CD8-positive, alpha-beta memory T cell (primary cell): ENCODE data around the gene DNAJC16. TPM values are rescaled to one million over a fixed set of nuclear protein-coding genes. Genes with fewer than 3 reads are reported as not detected.

ENCODE experiments used
- CTCF ChIA-PET: fragments of 350-600 bp; sonication (Branson Sonifier 250); formaldehyde crosslinking; loops from one replicate; lab custom pipeline; 2021; ENCODE audit warnings: antibody characterized with exemption; lab: Charles Lee
- POLR2A ChIA-PET: fragments of 350-600 bp; sonication (Branson Sonifier 250); formaldehyde crosslinking; loops from one replicate; lab custom pipeline; 2021; ENCODE audit warnings: antibody characterized with exemption; lab: Charles Lee
- DNase-seq, 5 donors: peaks; one replicate each; pipeline versions ENCODE4 v3.0.0 to v3.0.0-alpha.2; 2020 to 2022; ENCODE audit warnings: mixed read lengths in 1 of 5
- H3K27ac ChIP-seq: one replicate; pipeline ENCODE4 v1.7.0; 2013; ENCODE audit warnings: low read depth, mild to moderate bottlenecking, low read length, moderate library complexity
- H3K27me3 ChIP-seq: 2 replicates; pipeline ENCODE4 v1.7.0; 2013; ENCODE audit warnings: low read length, mild to moderate bottlenecking; ENCODE audit not compliant: insufficient read depth, poor library complexity, severe bottlenecking
- H3K36me3 ChIP-seq: 2 replicates; pipeline ENCODE4 v1.7.0; 2013; ENCODE audit warnings: mild to moderate bottlenecking, low read length, moderate library complexity; ENCODE audit not compliant: insufficient read depth
- H3K4me1 ChIP-seq: 2 replicates; pipeline ENCODE4 v1.7.0; 2013; ENCODE audit warnings: mild to moderate bottlenecking, low read length, moderate library complexity; ENCODE audit not compliant: insufficient read depth
- H3K4me3 ChIP-seq: 2 replicates; pipeline ENCODE4 v1.7.0; 2013; ENCODE audit warnings: mild to moderate bottlenecking, low read length
- H3K9me3 ChIP-seq: 2 replicates; pipeline ENCODE4 v1.7.0; 2013; ENCODE audit warnings: mild to moderate bottlenecking, low read length
- H3K27ac Mint-ChIP-seq, 8 donors: one replicate each; pipeline ENCODE4 v1.8.0; 2020 to 2021; ENCODE audit warnings: mixed read lengths in 8 of 8, mild to moderate bottlenecking in 6 of 8, inconsistent platforms in 3 of 8, moderate library complexity in 3 of 8
- H3K27me3 Mint-ChIP-seq, 2 donors: one replicate each; pipeline ENCODE4 v1.8.0; 2020 to 2021; ENCODE audit warnings: mixed read lengths in 2 of 2, mild to moderate bottlenecking in 1 of 2, moderate library complexity in 1 of 2
- H3K36me3 Mint-ChIP-seq, 3 donors: one replicate each; pipeline ENCODE4 v1.8.0; 2020 to 2021; ENCODE audit warnings: mixed read lengths in 3 of 3, inconsistent platforms in 1 of 3, mild to moderate bottlenecking in 1 of 3
- H3K4me1 Mint-ChIP-seq, 3 donors: one replicate each; pipeline ENCODE4 v1.8.0; 2020 to 2021; ENCODE audit warnings: mixed read lengths in 3 of 3, inconsistent platforms in 1 of 3, mild to moderate bottlenecking in 1 of 3
- H3K4me3 Mint-ChIP-seq, 7 donors: one replicate each; pipeline ENCODE4 v1.8.0; 2020 to 2021; ENCODE audit warnings: mixed read lengths in 7 of 7, mild to moderate bottlenecking in 6 of 7, moderate library complexity in 4 of 7, inconsistent platforms in 2 of 7
- H3K9me3 Mint-ChIP-seq, 5 donors: one replicate each; pipeline ENCODE4 v1.8.0; 2020 to 2022; ENCODE audit warnings: mixed read lengths in 5 of 5, mild to moderate bottlenecking in 3 of 5, moderate library complexity in 2 of 5, inconsistent platforms in 1 of 5
- polyA plus RNA-seq: library from polyadenylated mRNA; unstranded; fragments of 300-500 nt; fragmentation: Illumina TruSeq; gene quantifications from one replicate; pipeline ENCODE4 v1.2.3, GENCODE V29; 2021
- total RNA-seq, 2 experiments: library from RNA; stranded (reverse); gene quantifications; one replicate each; pipeline ENCODE4 v1.2.3, GENCODE V29; 2021

The DNAJC16 gene
- total and polyA plus RNA-seq, 3 experiments from 2014 or later: 9.1 to 22.0 (median 19.4) TPM

- H3K27me3 Mint-ChIP-seq: no peaks in the 10 kb centered on the region
- CTCF ChIA-PET: no interaction called here
- H3K36me3 Mint-ChIP-seq: peaks cover 11 to 80% (median 30%) of the 10 kb centered on the region in 3 donors
- POLR2A ChIA-PET: no interaction called here
- no peak overlapping the region for H3K27ac Mint-ChIP-seq
- Histone ChIP-seq H3K4me1 (no peaks in the 10 kb centered on the region), H3K27ac (no peak overlapping the region), H3K27me3 (no peaks in the 10 kb centered on the region), H3K9me3 (no peaks in the 10 kb centered on the region), H3K36me3 (peaks cover 18% of the 10 kb centered on the region), H3K4me3 (no peak overlapping the region)
- H3K4me1 Mint-ChIP-seq: no peaks in the 10 kb centered on the region
- DNase-seq: no peak
- no peaks in the 10 kb centered on the region for H3K9me3 Mint-ChIP-seq
- H3K4me3 Mint-ChIP-seq: no peak overlapping the region
These were observed 20.0 kb downstream of the DNAJC16 start for GRCh38 chr1:15546641-15547040.

DNA sequence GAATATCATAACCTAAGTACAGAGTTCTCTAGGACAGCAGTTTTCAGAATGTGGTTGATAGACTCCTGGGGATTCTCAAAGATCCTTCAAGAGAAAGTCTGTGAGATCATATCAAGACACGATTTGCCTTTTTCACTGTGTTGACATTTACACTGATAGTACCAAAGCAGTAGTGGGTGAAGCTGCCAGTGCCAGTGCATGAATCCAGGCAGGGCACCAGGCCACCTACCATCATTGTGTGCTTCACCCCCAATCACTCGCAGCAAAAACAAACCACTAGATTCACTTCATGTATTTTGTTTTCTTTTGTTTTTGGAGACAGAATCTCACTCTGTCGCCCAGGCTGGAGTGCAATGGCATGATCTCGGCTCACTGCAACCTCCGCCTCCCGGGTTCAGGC is 23.9 kb downstream of the DNAJC16 start:
- Mint-ChIP-seq H3K4me1 (peaks cover 0 to 4% (median 1%) of the 10 kb centered on the region in 3 donors), H3K9me3 (no peaks in the 10 kb centered on the region), H3K4me3 (no peak overlapping the region), H3K27me3 (no peaks in the 10 kb centered on the region), H3K27ac (peak overlapping the region in 3 of 8 donors; percentile 5 to 48 (median 31)), H3K36me3 (peaks cover 6 to 52% (median 15%) of the 10 kb centered on the region in 3 donors)
- DNase-seq: no peak
- H3K9me3 ChIP-seq: no peaks in the 10 kb centered on the region
- CTCF ChIA-PET: no interaction called here
- no peaks in the 10 kb centered on the region for H3K4me1 ChIP-seq
- POLR2A ChIA-PET: no interaction called here
- no peaks in the 10 kb centered on the region for H3K27me3 ChIP-seq
- H3K27ac ChIP-seq: no peak overlapping the region
- peaks cover 14% of the 10 kb centered on the region for H3K36me3 ChIP-seq
- H3K4me3 ChIP-seq: no peak overlapping the region

DNA sequence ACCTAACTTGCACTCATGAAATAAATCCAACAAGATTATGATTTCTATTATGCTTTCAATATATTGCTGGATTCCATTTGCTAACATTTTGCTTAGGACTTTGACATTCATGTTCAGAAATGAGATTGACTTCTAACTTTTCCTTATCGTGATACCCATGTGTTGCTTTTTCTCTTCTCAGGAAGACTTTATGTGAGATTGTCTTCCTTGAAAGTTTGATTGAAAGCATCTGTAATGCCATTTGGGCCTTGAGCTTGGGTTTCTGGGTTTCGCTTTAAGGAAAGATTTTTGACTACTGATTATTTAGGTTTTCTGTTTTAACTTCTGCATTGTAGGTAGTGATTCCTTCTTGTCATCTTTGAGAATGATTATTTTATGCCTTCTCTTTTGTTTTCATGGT is 30.4 kb downstream of the DNAJC16 start:
- H3K4me1 ChIP-seq: no peaks in the 10 kb centered on the region
- ChIA-PET POLR2A (no interaction called here), CTCF (no interaction called here)
- Mint-ChIP-seq H3K4me1 (peaks cover 0 to 4% (median 1%) of the 10 kb centered on the region in 3 donors), H3K36me3 (peaks cover 4 to 42% (median 5%) of the 10 kb centered on the region in 3 donors), H3K27ac (peak overlapping the region in 1 of 8 donors; percentile 39), H3K27me3 (no peaks in the 10 kb centered on the region), H3K9me3 (no peaks in the 10 kb centered on the region), H3K4me3 (no peak overlapping the region)
- H3K36me3 ChIP-seq: peaks cover 7% of the 10 kb centered on the region
- no peaks in the 10 kb centered on the region for H3K9me3 ChIP-seq
- DNase-seq: no peak
- H3K27me3 ChIP-seq: no peaks in the 10 kb centered on the region
- no peak overlapping the region for H3K27ac ChIP-seq
- no peak overlapping the region for H3K4me3 ChIP-seq

DNA sequence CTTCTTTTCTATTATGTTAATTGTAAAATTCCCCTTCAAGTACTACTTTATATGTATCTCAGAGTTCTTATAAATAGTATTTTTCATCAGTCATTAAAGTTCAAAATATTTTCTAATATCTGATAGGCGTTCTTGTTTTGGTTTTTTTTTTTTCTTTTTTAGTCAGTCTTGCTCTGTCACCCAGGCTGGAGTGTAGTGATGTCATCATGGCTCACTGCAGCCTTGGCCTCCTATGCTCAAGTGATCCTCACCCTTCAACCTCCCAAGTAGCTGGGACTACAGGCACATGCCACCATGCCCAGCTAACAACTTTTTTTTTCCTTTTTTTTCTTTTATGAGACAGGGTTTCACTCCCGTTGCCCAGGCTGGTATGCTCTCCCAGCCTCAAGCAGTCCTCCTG is 30.9 kb downstream of the DNAJC16 start:
- peaks cover 0 to 4% (median 1%) of the 10 kb centered on the region in 3 donors for H3K4me1 Mint-ChIP-seq
- peak overlapping the region in 1 of 8 donors; percentile 44 for H3K27ac Mint-ChIP-seq
- H3K4me3 ChIP-seq: no peak overlapping the region
- no peaks in the 10 kb centered on the region for H3K4me1 ChIP-seq
- no peak overlapping the region for H3K27ac ChIP-seq
- peaks cover 13% of the 10 kb centered on the region for H3K36me3 ChIP-seq
- POLR2A ChIA-PET: no interaction called here
- CTCF ChIA-PET: no interaction called here
- H3K36me3 Mint-ChIP-seq: peaks cover 4 to 48% (median 5%) of the 10 kb centered on the region in 3 donors
- no peak overlapping the region for H3K4me3 Mint-ChIP-seq
- no peaks in the 10 kb centered on the region for H3K27me3 Mint-ChIP-seq
- H3K9me3 ChIP-seq: no peaks in the 10 kb centered on the region
- no peaks in the 10 kb centered on the region for H3K27me3 ChIP-seq
- no peak for DNase-seq
- H3K9me3 Mint-ChIP-seq: no peaks in the 10 kb centered on the region

DNA sequence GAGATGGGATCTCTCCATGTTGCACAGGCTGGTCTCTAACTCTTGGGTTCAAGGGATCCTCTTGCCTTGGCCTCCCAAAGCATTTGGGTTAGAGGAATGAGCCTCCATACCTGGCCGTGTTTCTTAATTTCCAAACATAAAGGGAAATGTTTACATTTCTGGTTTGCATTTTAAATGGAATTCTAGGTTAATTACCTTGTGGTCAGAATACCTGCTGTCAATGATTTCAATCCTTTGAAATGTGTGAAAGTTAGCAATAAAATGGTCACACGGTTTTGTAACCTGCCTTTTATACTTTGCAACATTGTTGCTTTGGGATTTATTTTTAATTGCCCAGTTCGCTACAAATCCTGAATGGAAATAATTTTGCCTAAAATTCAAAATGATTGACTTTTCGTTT is 31.9 kb downstream of the DNAJC16 start:
- no peak overlapping the region for H3K4me3 Mint-ChIP-seq
- Histone ChIP-seq H3K27ac (no peak overlapping the region), H3K36me3 (peaks cover 16% of the 10 kb centered on the region), H3K27me3 (no peaks in the 10 kb centered on the region), H3K4me3 (no peak overlapping the region), H3K9me3 (no peaks in the 10 kb centered on the region), H3K4me1 (no peaks in the 10 kb centered on the region)
- ChIA-PET POLR2A (no interaction called here), CTCF (no interaction called here)
- DNase-seq: no peak
- H3K9me3 Mint-ChIP-seq: no peaks in the 10 kb centered on the region
- peaks cover 4 to 53% (median 9%) of the 10 kb centered on the region in 3 donors for H3K36me3 Mint-ChIP-seq
- no peaks in the 10 kb centered on the region for H3K27me3 Mint-ChIP-seq
- H3K27ac Mint-ChIP-seq: peak overlapping the region in 1 of 8 donors; percentile 37
- no peaks in the 10 kb centered on the region for H3K4me1 Mint-ChIP-seq

GRCh38 chr1:15559189-15559810 is 32.7 kb downstream of the DNAJC16 start:
- ChIA-PET CTCF (no interaction called here), POLR2A (no interaction called here)
- no peaks in the 10 kb centered on the region for H3K9me3 Mint-ChIP-seq
- Histone ChIP-seq H3K4me3 (no peak overlapping the region), H3K4me1 (no peaks in the 10 kb centered on the region), H3K9me3 (no peaks in the 10 kb centered on the region), H3K27me3 (no peaks in the 10 kb centered on the region), H3K27ac (no peak overlapping the region), H3K36me3 (peaks cover 22% of the 10 kb centered on the region)
- DNase-seq: no peak
- no peak overlapping the region for H3K4me3 Mint-ChIP-seq
- no peaks in the 10 kb centered on the region for H3K27me3 Mint-ChIP-seq
- H3K27ac Mint-ChIP-seq: no peak overlapping the region
- H3K36me3 Mint-ChIP-seq: peaks cover 10 to 55% (median 13%) of the 10 kb centered on the region in 3 donors
- no peaks in the 10 kb centered on the region for H3K4me1 Mint-ChIP-seq

DNA sequence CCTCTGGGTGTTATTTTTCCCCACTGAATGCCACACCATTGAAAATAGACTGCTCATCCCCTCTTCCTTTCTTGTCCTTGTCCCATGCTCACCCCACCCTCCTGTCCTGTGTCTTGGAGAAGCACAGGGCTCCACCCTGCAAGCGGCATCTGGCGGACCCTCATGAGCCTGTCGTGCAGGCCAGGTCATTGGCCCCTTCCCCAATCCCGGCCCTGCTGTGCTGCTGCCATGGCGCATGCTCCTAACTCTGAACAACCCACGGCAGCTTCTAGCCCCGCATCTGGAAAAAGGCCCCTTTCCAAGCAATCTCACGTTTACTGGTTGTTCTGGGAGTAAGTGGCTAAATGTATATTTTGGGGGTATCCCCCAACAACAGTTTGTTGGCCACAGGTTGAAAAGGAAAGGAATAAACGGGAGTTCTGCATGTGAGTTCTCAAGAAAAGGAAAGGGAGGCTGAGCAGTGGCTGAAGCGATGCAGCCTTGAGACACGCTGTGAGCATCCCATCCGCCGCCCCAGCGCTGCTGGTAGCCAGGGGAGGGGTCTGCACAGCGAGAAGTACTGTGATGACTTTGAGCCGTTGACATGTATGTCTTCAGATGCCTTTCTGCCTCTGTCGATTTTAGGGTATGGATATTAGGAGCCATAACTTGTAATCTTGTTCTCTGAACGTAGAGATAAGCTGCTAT is 41.9 kb downstream of the DNAJC16 start:
- Mint-ChIP-seq H3K36me3 (peaks cover 5 to 80% (median 26%) of the 10 kb centered on the region in 3 donors), H3K4me1 (no peaks in the 10 kb centered on the region), H3K27ac (peak overlapping the region in 3 of 8 donors; percentile 42 to 63 (median 50)), H3K9me3 (no peaks in the 10 kb centered on the region), H3K27me3 (no peaks in the 10 kb centered on the region), H3K4me3 (no peak overlapping the region)
- ChIA-PET CTCF (no interaction called here), POLR2A (no interaction called here)
- Histone ChIP-seq H3K27me3 (no peaks in the 10 kb centered on the region), H3K4me1 (no peaks in the 10 kb centered on the region), H3K36me3 (peaks cover 33% of the 10 kb centered on the region), H3K4me3 (no peak overlapping the region), H3K27ac (no peak overlapping the region), H3K9me3 (no peaks in the 10 kb centered on the region)
- no peak for DNase-seq

DNA sequence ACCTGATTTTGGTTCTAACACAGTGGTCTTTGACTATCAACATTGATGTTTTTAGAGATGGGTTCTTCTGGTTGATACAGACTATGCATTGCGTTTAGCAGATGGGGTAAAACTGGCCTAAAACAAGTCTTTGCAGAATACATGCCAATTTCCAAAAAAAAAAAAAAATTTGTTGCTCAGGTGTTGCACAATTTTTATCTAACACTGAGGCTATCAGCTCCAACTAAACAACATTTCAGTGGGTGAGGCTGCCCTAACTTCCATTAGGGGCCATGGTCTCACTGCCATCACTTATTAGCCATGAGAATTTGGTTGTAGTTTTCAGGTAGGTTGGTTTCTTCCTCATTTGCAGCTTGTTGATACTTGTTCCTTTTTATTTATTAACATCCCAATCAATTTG is 44.2 kb downstream of the DNAJC16 start:
- POLR2A ChIA-PET: no interaction called here
- DNase-seq: no peak
- Histone ChIP-seq H3K27ac (no peak overlapping the region), H3K4me1 (no peaks in the 10 kb centered on the region), H3K9me3 (no peaks in the 10 kb centered on the region), H3K4me3 (no peak overlapping the region), H3K27me3 (no peaks in the 10 kb centered on the region), H3K36me3 (peaks cover 24% of the 10 kb centered on the region)
- Mint-ChIP-seq H3K27ac (peak overlapping the region in 3 of 8 donors; percentile 29 to 58 (median 31)), H3K4me1 (no peaks in the 10 kb centered on the region), H3K4me3 (no peak overlapping the region), H3K27me3 (no peaks in the 10 kb centered on the region), H3K36me3 (peaks cover 0 to 77% (median 26%) of the 10 kb centered on the region in 3 donors), H3K9me3 (no peaks in the 10 kb centered on the region)
- CTCF ChIA-PET: no interaction called here
